ENCODE measurements around the gene ZSCAN30.

Gene ZSCAN30

GRCh38 chr18:35264409-35264808 lies 25.6 kb downstream of the ZSCAN30 start:
- H3K4me1 Mint-ChIP-seq, result peaks cover 28 to 50% of the 10 kb centered on the region in 2 donors
- peaks cover 54 to 80% of the 10 kb centered on the region in 2 donors for H3K36me3 Mint-ChIP-seq
- peaks cover 18 to 26% of the 10 kb centered on the region in 2 donors for H3K9me3 Mint-ChIP-seq
- no peak for ATAC-seq (replicated peaks)
- H3K27ac Mint-ChIP-seq, result no peak overlapping the region
- H3K27me3 Mint-ChIP-seq, result no peaks in the 10 kb centered on the region
- H3K4me3 Mint-ChIP-seq, result no peak overlapping the region
- DNase-seq, result no peak

- Mint-ChIP-seq H3K4me3 (no peak overlapping the region), H3K9me3 (peaks cover 20 to 22% of the 10 kb centered on the region in 2 donors), H3K27ac (no peak overlapping the region), H3K4me1 (peaks cover 0 to 2% of the 10 kb centered on the region in 2 donors), H3K36me3 (peaks cover 70 to 87% of the 10 kb centered on the region in 2 donors), H3K27me3 (no peaks in the 10 kb centered on the region)
- DNase-seq (no peak), ATAC-seq (replicated peaks) (no peak)
These were observed 33.1 kb downstream of the ZSCAN30 start for GRCh38 chr18:35256947-35257346.

- Mint-ChIP-seq H3K4me1 (peaks cover 0 to 4% of the 10 kb centered on the region in 2 donors), H3K36me3 (peaks cover 72 to 86% of the 10 kb centered on the region in 2 donors), H3K27me3 (no peaks in the 10 kb centered on the region), H3K4me3 (no peak overlapping the region), H3K27ac (no peak overlapping the region), H3K9me3 (peaks cover 22 to 30% of the 10 kb centered on the region in 2 donors)
- ATAC-seq (replicated peaks), result no peak
- no peak for DNase-seq
These were observed 36.3 kb downstream of the ZSCAN30 start for GRCh38 chr18:35253655-35254287.

GRCh38 chr18:35252466-35252865 lies 37.6 kb downstream of the ZSCAN30 start:
- Mint-ChIP-seq H3K36me3 (peaks cover 76 to 88% of the 10 kb centered on the region in 2 donors), H3K4me1 (peaks cover 9 to 10% of the 10 kb centered on the region in 2 donors), H3K27me3 (no peaks in the 10 kb centered on the region), H3K27ac (no peak overlapping the region), H3K9me3 (peaks cover 27 to 35% of the 10 kb centered on the region in 2 donors), H3K4me3 (no peak overlapping the region)
- no peak for DNase-seq
- ATAC-seq (replicated peaks), result no peak

GRCh38 chr18:35248429-35248828 lies 41.6 kb downstream of the ZSCAN30 start:
- Mint-ChIP-seq H3K36me3 (peaks cover 88 to 95% of the 10 kb centered on the region in 2 donors), H3K4me1 (peaks cover 21 to 30% of the 10 kb centered on the region in 2 donors), H3K27me3 (no peaks in the 10 kb centered on the region), H3K27ac (no peak overlapping the region), H3K4me3 (no peak overlapping the region), H3K9me3 (peaks cover 45 to 53% of the 10 kb centered on the region in 2 donors)
- ATAC-seq (replicated peaks), result no peak
- no peak for DNase-seq

- peak; percentile 93 to 98 for ATAC-seq (replicated peaks)
- Mint-ChIP-seq H3K9me3 (peaks cover 44 to 48% of the 10 kb centered on the region in 2 donors), H3K4me1 (peaks cover 22 to 35% of the 10 kb centered on the region in 2 donors), H3K27me3 (no peaks in the 10 kb centered on the region), H3K4me3 (peak overlapping the region; percentile 1 to 31), H3K27ac (peak overlapping the region; percentile 49), H3K36me3 (peaks cover 88 to 94% of the 10 kb centered on the region in 2 donors)
- no peak for DNase-seq
These were observed 42.4 kb downstream of the ZSCAN30 start for GRCh38 chr18:35247412-35248249.

GRCh38 chr18:35246831-35247230 lies 43.2 kb downstream of the ZSCAN30 start:
- DNase-seq (no peak), ATAC-seq (replicated peaks) (no peak)
- H3K9me3 Mint-ChIP-seq, result peaks cover 39 to 45% of the 10 kb centered on the region in 2 donors
- no peaks in the 10 kb centered on the region for H3K27me3 Mint-ChIP-seq
- H3K27ac Mint-ChIP-seq, result peak overlapping the region; percentile 72
- peaks cover 23 to 39% of the 10 kb centered on the region in 2 donors for H3K4me1 Mint-ChIP-seq
- H3K4me3 Mint-ChIP-seq, result no peak overlapping the region
- peaks cover 83 to 90% of the 10 kb centered on the region in 2 donors for H3K36me3 Mint-ChIP-seq

DNA sequence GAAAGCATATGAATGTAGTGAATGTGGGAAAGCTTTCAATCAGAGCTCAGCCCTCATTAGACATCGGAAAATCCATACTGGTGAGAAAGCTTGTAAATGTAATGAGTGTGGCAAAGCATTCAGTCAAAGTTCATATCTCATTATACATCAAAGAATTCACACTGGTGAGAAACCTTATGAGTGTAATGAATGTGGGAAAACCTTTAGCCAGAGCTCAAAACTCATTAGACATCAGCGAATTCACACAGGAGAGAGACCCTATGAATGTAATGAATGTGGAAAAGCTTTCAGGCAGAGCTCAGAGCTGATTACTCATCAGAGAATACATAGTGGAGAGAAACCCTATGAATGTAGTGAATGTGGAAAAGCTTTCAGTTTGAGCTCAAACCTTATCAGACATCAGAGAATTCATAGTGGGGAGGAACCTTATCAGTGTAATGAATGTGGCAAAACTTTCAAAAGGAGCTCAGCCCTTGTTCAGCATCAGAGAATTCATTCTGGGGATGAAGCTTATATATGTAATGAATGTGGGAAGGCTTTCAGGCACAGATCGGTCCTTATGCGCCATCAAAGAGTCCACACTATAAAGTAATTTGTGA lies 44.2 kb downstream of the ZSCAN30 start:
- no peak for ATAC-seq (replicated peaks)
- Mint-ChIP-seq H3K27ac (no peak overlapping the region), H3K4me1 (peaks cover 23 to 39% of the 10 kb centered on the region in 2 donors), H3K4me3 (no peak overlapping the region), H3K9me3 (peaks cover 39 to 40% of the 10 kb centered on the region in 2 donors), H3K36me3 (peaks cover 74 to 80% of the 10 kb centered on the region in 2 donors), H3K27me3 (no peaks in the 10 kb centered on the region)
- DNase-seq, result no peak

- ATAC-seq (replicated peaks), result no peak
- no peak overlapping the region for H3K4me3 Mint-ChIP-seq
- H3K9me3 Mint-ChIP-seq, result peaks cover 36 to 39% of the 10 kb centered on the region in 2 donors
- H3K27ac Mint-ChIP-seq, result no peak overlapping the region
- H3K27me3 Mint-ChIP-seq, result no peaks in the 10 kb centered on the region
- peaks cover 21 to 39% of the 10 kb centered on the region in 2 donors for H3K4me1 Mint-ChIP-seq
- DNase-seq, result no peak
- peaks cover 67 to 69% of the 10 kb centered on the region in 2 donors for H3K36me3 Mint-ChIP-seq
These were observed 45.4 kb downstream of the ZSCAN30 start for GRCh38 chr18:35244671-35245070.

- Mint-ChIP-seq H3K4me3 (no peak overlapping the region), H3K9me3 (peaks cover 30 to 35% of the 10 kb centered on the region in 2 donors), H3K27ac (peak overlapping the region; percentile 67), H3K36me3 (peaks cover 49 to 51% of the 10 kb centered on the region in 2 donors), H3K4me1 (peaks cover 15 to 30% of the 10 kb centered on the region in 2 donors), H3K27me3 (no peaks in the 10 kb centered on the region)
- ATAC-seq (replicated peaks) (no peak), DNase-seq (no peak)
These were observed 47.6 kb downstream of the ZSCAN30 start for GRCh38 chr18:35242426-35242825.

- peak overlapping the region; percentile 100 for H3K27ac Mint-ChIP-seq
- no peak for ATAC-seq (replicated peaks)
- H3K4me3 Mint-ChIP-seq, result peak overlapping the region; percentile 95 to 98
- peaks cover 9 to 20% of the 10 kb centered on the region in 2 donors for H3K4me1 Mint-ChIP-seq
- H3K36me3 Mint-ChIP-seq, result peaks cover 39 to 41% of the 10 kb centered on the region in 2 donors
- no peaks in the 10 kb centered on the region for H3K27me3 Mint-ChIP-seq
- peaks cover 23 to 27% of the 10 kb centered on the region in 2 donors for H3K9me3 Mint-ChIP-seq
- no peak for DNase-seq
These were observed 48.6 kb downstream of the ZSCAN30 start for GRCh38 chr18:35241448-35241804.

GRCh38 chr18:35240664-35241447 lies 49.2 kb downstream of the ZSCAN30 start, which contains the start of gene ZNF397:
ZNF397 (plus strand) TSS chr18:35241034; CDS start chr18:35242471, 1,437 bp downstream.
- Mint-ChIP-seq H3K4me3 (peak within 1 kb of the TSS; percentile 95 to 98), H3K9me3 (peaks cover 19 to 23% of the 10 kb centered on the region in 2 donors), H3K27me3 (no peaks in the 10 kb centered on the region), H3K4me1 (peaks cover 9 to 18% of the 10 kb centered on the region in 2 donors), H3K36me3 (peaks cover 34 to 35% of the 10 kb centered on the region in 2 donors), H3K27ac (peak within 1 kb of the TSS; percentile 100)
- peak; percentile 96 for DNase-seq
- ATAC-seq (replicated peaks), result peak; percentile 99

DNA sequence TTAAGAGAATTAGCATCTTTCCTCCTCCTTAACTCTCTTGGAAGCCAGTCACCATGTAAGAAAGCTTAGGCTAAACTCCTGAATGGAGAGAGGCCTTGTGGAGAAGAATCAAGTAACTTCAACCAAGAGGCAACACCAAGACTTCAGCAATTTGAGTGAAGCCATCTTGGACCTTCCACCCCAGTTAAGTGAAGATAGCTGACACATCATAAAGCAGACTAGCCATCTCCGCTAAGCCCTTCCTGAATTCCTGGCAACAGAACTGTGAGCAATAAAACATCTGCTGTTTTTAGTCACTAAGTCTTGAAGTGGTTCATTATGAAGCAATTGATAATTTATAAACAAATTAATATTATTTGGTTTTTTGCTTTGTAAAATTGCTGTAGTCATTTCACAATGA lies 50.7 kb downstream of the ZSCAN30 start:
- Mint-ChIP-seq H3K36me3 (peaks cover 18 to 20% of the 10 kb centered on the region in 2 donors), H3K4me1 (peaks cover 8 to 18% of the 10 kb centered on the region in 2 donors), H3K4me3 (no peak overlapping the region), H3K27ac (no peak overlapping the region), H3K9me3 (peaks cover 9 to 10% of the 10 kb centered on the region in 2 donors), H3K27me3 (no peaks in the 10 kb centered on the region)
- DNase-seq (no peak), ATAC-seq (replicated peaks) (no peak)
